ENCODE data around the gene CAB39L. TPM values are rescaled to one million over a fixed set of nuclear protein-coding genes. Genes with fewer than 3 reads are reported as not detected.

The CAB39L gene
- total RNA-seq, 1 donor from 2014 or later = 7.1 TPM

DNA sequence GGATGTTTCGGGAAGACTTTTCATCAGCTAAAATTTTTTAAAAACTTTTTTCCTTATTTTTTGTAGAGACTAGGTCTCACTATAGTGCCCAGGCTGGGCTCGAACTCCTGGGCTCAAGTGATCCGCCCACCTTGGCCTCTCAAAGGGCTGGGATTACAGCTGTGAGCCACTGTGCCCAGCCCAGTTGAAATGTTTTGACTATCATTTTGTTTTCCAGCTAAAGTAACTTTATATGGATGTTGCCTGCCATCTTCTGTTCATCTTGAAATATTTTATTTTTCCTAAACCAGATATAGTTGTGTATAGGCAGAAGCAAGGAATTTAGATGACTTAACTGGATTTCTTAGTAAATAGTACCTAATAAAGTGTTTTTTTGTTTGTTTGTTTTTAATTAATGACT is 7.0 kb downstream of the CAB39L start:
- Mint-ChIP-seq H3K27ac (no peak overlapping the region), H3K27me3 (ENCODE audit: insufficient read depth) (peaks cover 3% of the 10 kb centered on the region), H3K36me3 (ENCODE audit: low read depth) (peaks cover 5% of the 10 kb centered on the region), H3K9me3 (no peaks in the 10 kb centered on the region), H3K4me1 (ENCODE audit: low read depth) (peaks cover 12% of the 10 kb centered on the region), H3K4me3 (no peak overlapping the region)
- intact Hi-C loops (cut with micrococcal nuclease) = loop anchor here (2.0 kb wide), 1 partner anchor 136 kb away; no protein-coding TSS in a partner anchor
- no peak for DNase-seq (ENCODE audit: low spot score)

DNA sequence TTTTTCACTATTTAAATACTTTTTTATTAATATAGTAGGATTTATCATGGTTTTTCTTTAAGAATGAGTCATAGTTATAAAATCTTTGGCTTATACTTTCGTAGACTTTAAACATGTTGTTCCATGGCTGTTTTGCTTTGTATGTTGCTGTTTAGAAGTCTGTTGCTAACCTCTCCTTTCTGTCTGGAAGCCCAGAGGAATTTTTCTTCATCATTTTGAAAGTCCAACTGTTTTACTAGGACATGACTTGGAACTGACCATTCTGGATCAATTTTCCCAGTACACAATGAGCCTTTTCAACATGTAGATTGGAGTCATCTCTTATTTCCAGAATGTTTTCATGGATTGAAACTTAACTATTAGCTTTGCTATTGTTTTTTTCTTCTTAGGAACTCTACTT is 7.9 kb downstream of the CAB39L start:
- peaks cover 3% of the 10 kb centered on the region for H3K27me3 Mint-ChIP-seq (ENCODE audit: insufficient read depth)
- intact Hi-C loops (cut with micrococcal nuclease) = loop anchor here (2.0 kb wide), 1 partner anchor 135 kb away; no protein-coding TSS in a partner anchor
- no peak for DNase-seq (ENCODE audit: low spot score)
- no peak overlapping the region for H3K4me3 Mint-ChIP-seq
- H3K9me3 Mint-ChIP-seq = no peaks in the 10 kb centered on the region
- peaks cover 5% of the 10 kb centered on the region for H3K4me1 Mint-ChIP-seq (ENCODE audit: low read depth)
- H3K27ac Mint-ChIP-seq = no peak overlapping the region
- peaks cover 5% of the 10 kb centered on the region for H3K36me3 Mint-ChIP-seq (ENCODE audit: low read depth)

- H3K4me1 Mint-ChIP-seq (ENCODE audit: low read depth) = no peaks in the 10 kb centered on the region
- H3K9me3 Mint-ChIP-seq = no peaks in the 10 kb centered on the region
- no peak overlapping the region for H3K4me3 Mint-ChIP-seq
- no peak overlapping the region for H3K27ac Mint-ChIP-seq
- H3K27me3 Mint-ChIP-seq (ENCODE audit: insufficient read depth) = no peaks in the 10 kb centered on the region
- intact Hi-C loops (cut with micrococcal nuclease) = no loop called here
- DNase-seq (ENCODE audit: low spot score) = no peak
- peaks cover 4% of the 10 kb centered on the region for H3K36me3 Mint-ChIP-seq (ENCODE audit: low read depth)
Observed at GRCh38 chr13:49429121-49429520, 14.7 kb downstream of the CAB39L start.

GRCh38 chr13:49428041-49428763 is 15.7 kb downstream of the CAB39L start:
- H3K4me1 Mint-ChIP-seq (ENCODE audit: low read depth) = no peaks in the 10 kb centered on the region
- H3K9me3 Mint-ChIP-seq = no peaks in the 10 kb centered on the region
- no peaks in the 10 kb centered on the region for H3K27me3 Mint-ChIP-seq (ENCODE audit: insufficient read depth)
- DNase-seq (ENCODE audit: low spot score) = no peak
- intact Hi-C loops (cut with micrococcal nuclease) = no loop called here
- H3K27ac Mint-ChIP-seq = no peak overlapping the region
- H3K36me3 Mint-ChIP-seq (ENCODE audit: low read depth) = no peaks in the 10 kb centered on the region
- H3K4me3 Mint-ChIP-seq = no peak overlapping the region

DNA sequence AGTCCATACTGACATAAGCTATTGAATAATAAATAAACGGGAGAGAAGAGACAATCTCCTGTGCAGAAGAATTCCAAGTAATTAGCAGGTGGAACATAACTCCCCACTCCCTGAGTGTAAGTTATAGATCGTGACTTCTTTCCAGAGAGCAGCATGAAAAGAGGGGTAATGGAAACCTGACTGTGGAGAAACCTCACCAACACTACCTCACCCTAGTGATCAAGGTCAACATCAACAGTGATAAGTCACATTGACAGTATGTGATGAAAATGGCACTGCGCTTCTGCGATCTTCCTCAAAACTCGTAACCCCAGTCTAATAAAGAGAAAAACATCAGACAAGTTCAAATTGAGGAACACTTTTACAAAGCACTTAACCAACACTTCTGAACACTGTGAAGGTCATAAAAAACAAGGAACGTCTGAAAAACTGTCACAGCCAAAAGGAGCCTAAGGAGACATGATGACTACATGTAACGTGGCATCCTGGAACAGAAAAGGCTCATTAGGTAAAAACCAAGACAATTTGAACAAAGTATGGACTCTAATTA is 19.8 kb downstream of the CAB39L start:
- Mint-ChIP-seq H3K36me3 (ENCODE audit: low read depth) (no peaks in the 10 kb centered on the region), H3K4me3 (no peak overlapping the region), H3K27ac (no peak overlapping the region), H3K4me1 (ENCODE audit: low read depth) (no peaks in the 10 kb centered on the region), H3K9me3 (no peaks in the 10 kb centered on the region), H3K27me3 (ENCODE audit: insufficient read depth) (no peaks in the 10 kb centered on the region)
- intact Hi-C loops (cut with micrococcal nuclease) = no loop called here
- DNase-seq (ENCODE audit: low spot score) = no peak

GRCh38 chr13:49421391-49421790 is 22.5 kb downstream of the CAB39L start:
- no peaks in the 10 kb centered on the region for H3K4me1 Mint-ChIP-seq (ENCODE audit: low read depth)
- no peaks in the 10 kb centered on the region for H3K9me3 Mint-ChIP-seq
- no peak overlapping the region for H3K27ac Mint-ChIP-seq
- intact Hi-C loops (cut with micrococcal nuclease) = loop anchor here (1.0 kb wide), 1 partner anchor 186 kb away; no protein-coding TSS in a partner anchor
- no peaks in the 10 kb centered on the region for H3K36me3 Mint-ChIP-seq (ENCODE audit: low read depth)
- H3K27me3 Mint-ChIP-seq (ENCODE audit: insufficient read depth) = peaks cover 3% of the 10 kb centered on the region
- DNase-seq (ENCODE audit: low spot score) = no peak
- no peak overlapping the region for H3K4me3 Mint-ChIP-seq

- H3K27me3 Mint-ChIP-seq (ENCODE audit: insufficient read depth) = peaks cover 3% of the 10 kb centered on the region
- no peak overlapping the region for H3K4me3 Mint-ChIP-seq
- H3K36me3 Mint-ChIP-seq (ENCODE audit: low read depth) = no peaks in the 10 kb centered on the region
- no peak overlapping the region for H3K27ac Mint-ChIP-seq
- H3K4me1 Mint-ChIP-seq (ENCODE audit: low read depth) = no peaks in the 10 kb centered on the region
- no peak for DNase-seq (ENCODE audit: low spot score)
- intact Hi-C loops (cut with micrococcal nuclease) = no loop called here
- H3K9me3 Mint-ChIP-seq = no peaks in the 10 kb centered on the region
Observed at GRCh38 chr13:49419276-49419675, 24.6 kb downstream of the CAB39L start.

- DNase-seq (ENCODE audit: low spot score) = no peak
- H3K27ac Mint-ChIP-seq = no peak overlapping the region
- intact Hi-C loops (cut with micrococcal nuclease) = no loop called here
- no peak overlapping the region for H3K4me3 Mint-ChIP-seq
- H3K4me1 Mint-ChIP-seq (ENCODE audit: low read depth) = no peaks in the 10 kb centered on the region
- H3K36me3 Mint-ChIP-seq (ENCODE audit: low read depth) = no peaks in the 10 kb centered on the region
- H3K27me3 Mint-ChIP-seq (ENCODE audit: insufficient read depth) = peaks cover 6% of the 10 kb centered on the region
- H3K9me3 Mint-ChIP-seq = no peaks in the 10 kb centered on the region
Observed at GRCh38 chr13:49418206-49418605, 25.7 kb downstream of the CAB39L start.

GRCh38 chr13:49417161-49417560 is 26.7 kb downstream of the CAB39L start:
- Mint-ChIP-seq H3K4me3 (no peak overlapping the region), H3K27ac (no peak overlapping the region), H3K36me3 (ENCODE audit: low read depth) (no peaks in the 10 kb centered on the region), H3K27me3 (ENCODE audit: insufficient read depth) (peaks cover 6% of the 10 kb centered on the region), H3K4me1 (ENCODE audit: low read depth) (no peaks in the 10 kb centered on the region), H3K9me3 (no peaks in the 10 kb centered on the region)
- DNase-seq (ENCODE audit: low spot score) = no peak
- intact Hi-C loops (cut with micrococcal nuclease) = no loop called here

DNA sequence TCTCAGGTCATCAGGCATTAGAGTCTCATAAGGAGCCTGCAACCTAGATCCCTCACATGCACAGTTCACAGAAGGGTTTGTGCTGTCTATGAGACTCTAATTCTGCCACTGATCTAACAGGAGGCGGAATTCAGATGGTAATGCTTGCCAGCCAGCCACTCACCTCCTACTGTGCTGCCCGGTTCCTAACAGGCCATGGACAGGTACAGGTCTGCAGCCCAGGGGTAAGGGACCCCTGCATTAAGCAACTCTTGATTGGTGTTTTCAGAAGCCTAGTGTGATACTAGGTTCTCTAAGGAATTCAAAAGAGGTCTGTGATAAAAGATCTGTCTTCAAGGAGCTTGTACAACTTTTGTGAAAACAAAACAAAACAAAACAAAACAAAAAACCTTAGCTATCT is 31.1 kb downstream of the CAB39L start:
- no peaks in the 10 kb centered on the region for H3K36me3 Mint-ChIP-seq (ENCODE audit: low read depth)

GRCh38 chr13:49411353-49411752 is 32.5 kb downstream of the CAB39L start:
- no peaks in the 10 kb centered on the region for H3K36me3 Mint-ChIP-seq (ENCODE audit: low read depth)
- DNase-seq (ENCODE audit: low spot score) = no peak
- H3K27ac Mint-ChIP-seq = no peak overlapping the region
- H3K27me3 Mint-ChIP-seq (ENCODE audit: insufficient read depth) = peaks cover 7% of the 10 kb centered on the region
- intact Hi-C loops (cut with micrococcal nuclease) = no loop called here
- no peaks in the 10 kb centered on the region for H3K9me3 Mint-ChIP-seq
- H3K4me1 Mint-ChIP-seq (ENCODE audit: low read depth) = no peaks in the 10 kb centered on the region
- no peak overlapping the region for H3K4me3 Mint-ChIP-seq

More for the DNA sequence above, 31.1 kb downstream of the CAB39L start:
- H3K9me3 Mint-ChIP-seq = no peaks in the 10 kb centered on the region
- intact Hi-C loops (cut with micrococcal nuclease) = no loop called here
- H3K27me3 Mint-ChIP-seq (ENCODE audit: insufficient read depth) = peaks cover 9% of the 10 kb centered on the region
- no peaks in the 10 kb centered on the region for H3K4me1 Mint-ChIP-seq (ENCODE audit: low read depth)
- H3K27ac Mint-ChIP-seq = no peak overlapping the region
- H3K4me3 Mint-ChIP-seq = no peak overlapping the region
- DNase-seq (ENCODE audit: low spot score) = no peak

- no peaks in the 10 kb centered on the region for H3K4me1 Mint-ChIP-seq (ENCODE audit: low read depth)
- no peak overlapping the region for H3K27ac Mint-ChIP-seq
- DNase-seq (ENCODE audit: low spot score) = no peak
- intact Hi-C loops (cut with micrococcal nuclease) = no loop called here
- H3K27me3 Mint-ChIP-seq (ENCODE audit: insufficient read depth) = peaks cover 7% of the 10 kb centered on the region
- no peak overlapping the region for H3K4me3 Mint-ChIP-seq
- H3K36me3 Mint-ChIP-seq (ENCODE audit: low read depth) = no peaks in the 10 kb centered on the region
- peaks cover 4% of the 10 kb centered on the region for H3K9me3 Mint-ChIP-seq
Observed at GRCh38 chr13:49410477-49410876, 33.4 kb downstream of the CAB39L start.

GRCh38 chr13:49410006-49410405 is 33.9 kb downstream of the CAB39L start:
- Mint-ChIP-seq H3K36me3 (ENCODE audit: low read depth) (no peaks in the 10 kb centered on the region), H3K9me3 (peaks cover 9% of the 10 kb centered on the region), H3K27ac (no peak overlapping the region), H3K27me3 (ENCODE audit: insufficient read depth) (peaks cover 7% of the 10 kb centered on the region), H3K4me1 (ENCODE audit: low read depth) (no peaks in the 10 kb centered on the region), H3K4me3 (no peak overlapping the region)
- intact Hi-C loops (cut with micrococcal nuclease) = no loop called here
- no peak for DNase-seq (ENCODE audit: low spot score)

Measured in activated T-helper 1 cell treated with anti-CD3 and anti-CD28 coated beads, Interleukin-12 subunit alpha, Interleukin-12 subunit beta, Interleukin-2, Interleukin-4 antibody, amounts not matched to agents 30 ng/mL and 10 ng/mL and 1 ng/mL, durations not matched to agents 14 hours and 24 hours and 36 hours (primary cell).